T-helper 1 cell treated with Interleukin-12 subunit alpha and Interleukin-12 subunit beta and Interleukin-4 antibody, amounts not matched to agents 30 μg/mL and 1 μg/mL, for 36 hours (primary cell): ENCODE results near the gene NET1.
"Not testable (repeated sequence)": the region's sequence is repeated elsewhere in the genome, so short reads cannot be mapped to it uniquely, and the experiment has no call there.

Experiments
- H3K27ac Mint-ChIP-seq: one replicate; pipeline ENCODE4 v1.8.0; 2021; ENCODE audit warnings: mild to moderate bottlenecking, mixed read lengths
- H3K27me3 Mint-ChIP-seq: one replicate; pipeline ENCODE4 v1.8.0; 2021; ENCODE audit warnings: low read depth, mixed read lengths
- H3K36me3 Mint-ChIP-seq: one replicate; pipeline ENCODE4 v1.8.0; 2021; ENCODE audit warnings: low read depth, mixed read lengths
- H3K4me1 Mint-ChIP-seq: one replicate; pipeline ENCODE4 v1.8.0; 2021; ENCODE audit warnings: low read depth, mixed read lengths
- H3K4me3 Mint-ChIP-seq: one replicate; pipeline ENCODE4 v1.8.0; 2021; ENCODE audit warnings: mild to moderate bottlenecking, moderate library complexity, mixed read lengths
- H3K9me3 Mint-ChIP-seq: one replicate; pipeline ENCODE4 v1.8.0; 2021; ENCODE audit warnings: mixed read lengths

Gene NET1

GRCh38 chr10:5412277-5412941, at the start of gene NET1:
Gene NET1, plus strand, starts transcription at chr10:5412557. Its CDS starts 136 bp downstream, at chr10:5412693.
- Mint-ChIP-seq H3K4me3 (no peak within 1 kb of the TSS), H3K9me3 (peaks cover 1% of the 10 kb centered on the region), H3K4me1 (peaks cover 4% of the 10 kb centered on the region), H3K27me3 (peaks cover 24% of the 10 kb centered on the region), H3K36me3 (peaks cover 2% of the 10 kb centered on the region), H3K27ac (peak within 1 kb of the TSS; percentile 36)

DNA sequence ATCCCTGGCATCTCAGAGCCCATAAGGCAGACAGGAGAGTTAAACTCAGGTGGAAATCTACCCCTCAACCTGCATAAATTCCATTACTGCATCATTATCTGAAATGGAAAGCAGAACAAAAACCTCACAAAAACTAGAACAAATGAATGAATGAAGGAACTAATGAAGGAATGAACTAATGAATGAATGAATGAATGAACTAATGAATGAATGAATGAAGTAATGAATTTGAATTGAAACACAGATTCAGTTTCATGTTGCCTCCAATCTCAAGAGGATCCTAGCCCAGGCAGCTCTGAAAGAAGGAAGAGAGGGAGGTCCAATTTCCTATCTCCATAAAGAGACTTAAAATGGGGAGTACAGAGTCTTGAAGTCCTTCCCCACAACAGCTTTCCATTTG, 49.5 kb upstream of the NET1 start:
- Mint-ChIP-seq H3K27me3 (peaks cover 43% of the 10 kb centered on the region), H3K4me1 (peaks cover 5% of the 10 kb centered on the region), H3K4me3 (no peak overlapping the region), H3K9me3 (peaks cover 3% of the 10 kb centered on the region), H3K36me3 (no peaks in the 10 kb centered on the region), H3K27ac (no peak overlapping the region)

GRCh38 chr10:5364374-5364773, 48.0 kb upstream of the NET1 start:
- Mint-ChIP-seq H3K36me3 (no peaks in the 10 kb centered on the region), H3K27ac (peak overlapping the region; percentile 27), H3K4me1 (peaks cover 5% of the 10 kb centered on the region), H3K27me3 (peaks cover 36% of the 10 kb centered on the region), H3K4me3 (no peak overlapping the region), H3K9me3 (no peaks in the 10 kb centered on the region)

DNA sequence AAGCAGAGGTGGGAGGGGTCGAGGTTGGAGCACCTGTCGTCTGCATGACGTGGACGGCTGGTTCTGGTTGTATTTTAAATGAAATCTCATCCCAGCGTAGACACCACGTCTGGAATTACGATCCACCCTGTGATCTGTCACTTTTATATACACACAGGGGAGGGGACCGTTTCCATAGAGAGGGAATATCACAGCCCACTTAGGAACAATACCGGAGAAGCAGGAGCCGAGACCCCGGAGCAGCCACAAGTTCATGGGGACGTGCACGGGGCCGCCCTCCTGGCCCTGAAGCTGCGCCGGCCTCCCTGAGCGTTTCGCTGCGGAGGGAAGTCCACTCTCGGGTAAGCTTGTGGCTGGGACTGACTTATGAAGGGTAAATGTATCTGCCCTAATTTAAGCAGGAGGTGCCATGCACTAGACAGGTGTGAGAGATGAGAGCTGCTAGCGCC, 47.4 kb upstream of the NET1 start, which contains the start of gene UCN3:
Gene UCN3 (plus strand): TSS at position 77 of the 449 bp plus-strand sequence. CDS start 8,755 bp downstream, outside the sequence.
- peaks cover 36% of the 10 kb centered on the region for H3K27me3 Mint-ChIP-seq
- peaks cover 5% of the 10 kb centered on the region for H3K4me1 Mint-ChIP-seq
- peak within 1 kb of the TSS; percentile 27 for H3K27ac Mint-ChIP-seq
- no peaks in the 10 kb centered on the region for H3K9me3 Mint-ChIP-seq
- no peaks in the 10 kb centered on the region for H3K36me3 Mint-ChIP-seq
- H3K4me3 Mint-ChIP-seq = no peak within 1 kb of the TSS

- Mint-ChIP-seq H3K27ac (no peak overlapping the region), H3K9me3 (peaks cover 7% of the 10 kb centered on the region), H3K4me1 (peaks cover 5% of the 10 kb centered on the region), H3K4me3 (no peak overlapping the region), H3K36me3 (no peaks in the 10 kb centered on the region), H3K27me3 (peaks cover 36% of the 10 kb centered on the region)
These were observed 46.4 kb upstream of the NET1 start for GRCh38 chr10:5365928-5366327.

GRCh38 chr10:5369362-5370158, 42.8 kb upstream of the NET1 start:
- Mint-ChIP-seq H3K4me3 (no peak overlapping the region), H3K27me3 (peaks cover 14% of the 10 kb centered on the region), H3K4me1 (peaks cover 5% of the 10 kb centered on the region), H3K27ac (no peak overlapping the region), H3K36me3 (no peaks in the 10 kb centered on the region), H3K9me3 (peaks cover 12% of the 10 kb centered on the region)

GRCh38 chr10:5370493-5371352, 41.6 kb upstream of the NET1 start:
- Mint-ChIP-seq H3K4me3 (no peak overlapping the region), H3K36me3 (no peaks in the 10 kb centered on the region), H3K27ac (peak overlapping the region; percentile 8), H3K9me3 (peaks cover 12% of the 10 kb centered on the region), H3K4me1 (peaks cover 2% of the 10 kb centered on the region), H3K27me3 (peaks cover 10% of the 10 kb centered on the region)

GRCh38 chr10:5373307-5373706, 39.0 kb upstream of the NET1 start:
- Mint-ChIP-seq H3K36me3 (no peaks in the 10 kb centered on the region), H3K4me1 (peaks cover 2% of the 10 kb centered on the region), H3K9me3 (peaks cover 12% of the 10 kb centered on the region), H3K4me3 (no peak overlapping the region), H3K27ac (no peak overlapping the region), H3K27me3 (no peaks in the 10 kb centered on the region)

DNA sequence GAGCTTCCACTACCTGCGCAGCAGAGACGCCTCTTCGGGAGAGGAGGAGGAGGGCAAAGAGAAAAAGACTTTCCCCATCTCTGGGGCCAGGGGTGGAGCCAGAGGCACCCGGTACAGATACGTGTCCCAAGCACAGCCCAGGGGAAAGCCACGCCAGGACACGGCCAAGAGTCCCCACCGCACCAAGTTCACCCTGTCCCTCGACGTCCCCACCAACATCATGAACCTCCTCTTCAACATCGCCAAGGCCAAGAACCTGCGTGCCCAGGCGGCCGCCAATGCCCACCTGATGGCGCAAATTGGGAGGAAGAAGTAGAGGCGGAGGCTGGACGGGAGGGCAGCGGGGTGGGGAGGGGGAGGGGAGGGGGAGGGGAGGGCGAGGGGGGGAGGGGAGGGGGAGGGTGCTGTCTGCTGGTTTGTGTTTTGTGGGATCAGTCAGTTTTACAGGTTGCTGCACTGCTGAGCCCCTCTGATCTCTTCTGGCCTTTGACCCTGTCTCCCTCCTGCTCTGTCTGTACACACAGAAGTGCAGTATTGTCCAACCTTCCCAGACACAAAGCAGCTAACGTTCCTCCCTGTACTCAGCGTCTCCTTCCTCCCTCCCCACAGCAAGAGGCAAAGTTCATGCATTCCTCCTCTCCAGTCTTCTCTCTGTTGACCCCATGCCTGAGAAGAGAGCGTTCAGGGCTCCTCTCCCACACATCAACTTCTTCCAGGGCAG, 38.3 kb upstream of the NET1 start:
- Mint-ChIP-seq H3K27me3 (peaks cover under 1% of the 10 kb centered on the region), H3K4me3 (no peak overlapping the region), H3K9me3 (peaks cover 12% of the 10 kb centered on the region), H3K36me3 (no peaks in the 10 kb centered on the region), H3K4me1 (peaks cover 2% of the 10 kb centered on the region), H3K27ac (no peak overlapping the region)

- H3K36me3 Mint-ChIP-seq = no peaks in the 10 kb centered on the region
- peaks cover 5% of the 10 kb centered on the region for H3K9me3 Mint-ChIP-seq
- H3K27ac Mint-ChIP-seq = no peak overlapping the region
- peaks cover 2% of the 10 kb centered on the region for H3K4me1 Mint-ChIP-seq
- peaks cover 5% of the 10 kb centered on the region for H3K27me3 Mint-ChIP-seq
- H3K4me3 Mint-ChIP-seq = no peak overlapping the region
These were observed 35.9 kb upstream of the NET1 start for GRCh38 chr10:5376450-5376849.

DNA sequence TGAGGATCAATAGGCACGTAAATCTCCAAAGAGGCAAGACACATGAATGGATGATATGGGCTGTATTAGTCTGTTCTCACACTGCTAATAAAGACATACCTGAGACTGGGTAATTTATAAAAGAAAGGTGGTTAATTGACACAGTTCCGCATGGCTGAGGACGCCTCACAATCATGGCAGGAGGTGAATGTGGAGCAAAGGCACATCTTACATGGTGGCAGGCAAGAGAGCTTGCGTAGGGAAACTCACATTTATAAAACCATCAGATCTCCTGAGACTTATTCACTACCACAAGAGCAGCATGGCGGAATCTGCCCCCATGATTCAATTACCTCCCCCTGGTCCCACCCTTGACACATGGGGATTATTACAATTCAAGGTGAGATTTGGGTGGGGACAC, 33.2 kb upstream of the NET1 start:
- H3K4me1 Mint-ChIP-seq, H3K9me3 Mint-ChIP-seq, H3K36me3 Mint-ChIP-seq, H3K4me3 Mint-ChIP-seq, H3K27ac Mint-ChIP-seq, H3K27me3 Mint-ChIP-seq: not testable (repeated sequence)

- H3K27ac Mint-ChIP-seq, H3K36me3 Mint-ChIP-seq, H3K4me3 Mint-ChIP-seq, H3K27me3 Mint-ChIP-seq, H3K4me1 Mint-ChIP-seq, H3K9me3 Mint-ChIP-seq: not testable (repeated sequence)
These were observed 32.0 kb upstream of the NET1 start for GRCh38 chr10:5380395-5380794.

GRCh38 chr10:5381187-5381586, 31.2 kb upstream of the NET1 start:
- H3K4me3 Mint-ChIP-seq = no peak overlapping the region
- H3K4me1 Mint-ChIP-seq = peaks cover 2% of the 10 kb centered on the region
- H3K9me3 Mint-ChIP-seq = peaks cover 5% of the 10 kb centered on the region
- H3K27me3 Mint-ChIP-seq = peaks cover 5% of the 10 kb centered on the region
- H3K36me3 Mint-ChIP-seq = no peaks in the 10 kb centered on the region
- no peak overlapping the region for H3K27ac Mint-ChIP-seq

GRCh38 chr10:5385224-5385623, 27.1 kb upstream of the NET1 start:
- H3K4me3 Mint-ChIP-seq = no peak overlapping the region
- H3K27ac Mint-ChIP-seq = no peak overlapping the region
- peaks cover 9% of the 10 kb centered on the region for H3K27me3 Mint-ChIP-seq
- peaks cover 17% of the 10 kb centered on the region for H3K9me3 Mint-ChIP-seq
- H3K36me3 Mint-ChIP-seq = peaks cover 3% of the 10 kb centered on the region
- no peaks in the 10 kb centered on the region for H3K4me1 Mint-ChIP-seq
